NK-92 (cell line): Measurements from ENCODE around the gene NINL.
"Not testable (repeated sequence)": the region's sequence is repeated elsewhere in the genome, so short reads cannot be mapped to it uniquely, and the experiment has no call there.

Experiments
- DNase-seq: peaks from one replicate; lab custom pipeline; 2025; ENCODE audit not compliant: unreplicated experiment; lab: John Stamatoyannopoulos, UW

The NINL gene

GRCh38 chr20:25503936-25504335 is 81.4 kb downstream of the NINL start:
- no peak for DNase-seq

DNA sequence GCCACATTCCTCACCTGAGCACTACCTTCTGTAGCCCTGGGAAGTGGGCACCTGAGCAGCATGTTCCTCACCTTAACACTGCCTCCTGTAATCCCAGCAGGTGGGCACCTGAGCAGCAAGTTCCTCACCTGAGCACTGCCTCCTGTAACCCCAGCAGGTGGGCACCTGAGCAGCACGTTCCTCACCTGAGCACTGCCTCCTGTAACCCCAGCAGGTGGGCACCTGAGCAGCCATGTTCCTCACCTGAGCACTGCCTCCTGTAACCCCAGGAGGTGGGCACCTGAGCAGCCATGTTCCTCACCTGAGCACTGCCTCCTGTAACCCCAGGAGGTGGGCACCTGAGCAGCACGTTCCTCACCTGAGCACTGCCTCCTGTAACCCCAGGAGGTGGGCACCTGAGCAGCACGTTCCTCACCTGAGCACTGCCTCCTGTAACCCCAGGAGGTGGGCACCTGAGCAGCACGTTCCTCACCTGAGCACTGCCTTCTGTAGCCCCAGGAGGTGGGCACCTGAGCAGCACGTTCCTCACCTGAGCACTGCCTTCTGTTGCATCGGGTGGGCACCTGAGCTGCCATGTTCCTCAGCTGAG is 82.2 kb downstream of the NINL start:
- not testable (repeated sequence) for DNase-seq

DNA sequence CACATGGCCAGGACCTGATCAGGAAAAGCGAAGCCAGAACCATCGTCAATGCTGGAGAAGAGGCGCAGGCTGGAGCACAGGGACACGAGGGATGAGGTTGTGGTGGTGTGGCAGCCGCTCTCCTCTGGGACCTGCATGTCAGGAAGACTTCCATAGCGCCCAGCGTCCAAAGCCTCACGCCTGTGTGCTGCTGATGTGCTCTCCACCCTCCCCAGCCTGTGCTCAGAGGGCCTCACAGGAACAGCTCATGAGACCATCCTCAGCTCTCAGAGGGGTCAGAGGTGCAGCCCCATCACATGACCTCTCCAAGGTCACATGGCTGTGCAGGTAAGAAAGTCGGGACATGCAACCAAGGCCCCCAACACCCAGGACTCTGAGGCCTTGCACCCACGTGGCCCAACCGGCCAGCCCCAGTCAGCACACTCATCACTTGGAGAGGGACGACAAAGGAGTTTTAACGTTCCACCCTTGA is 84.4 kb downstream of the NINL start:
- no peak for DNase-seq

DNA sequence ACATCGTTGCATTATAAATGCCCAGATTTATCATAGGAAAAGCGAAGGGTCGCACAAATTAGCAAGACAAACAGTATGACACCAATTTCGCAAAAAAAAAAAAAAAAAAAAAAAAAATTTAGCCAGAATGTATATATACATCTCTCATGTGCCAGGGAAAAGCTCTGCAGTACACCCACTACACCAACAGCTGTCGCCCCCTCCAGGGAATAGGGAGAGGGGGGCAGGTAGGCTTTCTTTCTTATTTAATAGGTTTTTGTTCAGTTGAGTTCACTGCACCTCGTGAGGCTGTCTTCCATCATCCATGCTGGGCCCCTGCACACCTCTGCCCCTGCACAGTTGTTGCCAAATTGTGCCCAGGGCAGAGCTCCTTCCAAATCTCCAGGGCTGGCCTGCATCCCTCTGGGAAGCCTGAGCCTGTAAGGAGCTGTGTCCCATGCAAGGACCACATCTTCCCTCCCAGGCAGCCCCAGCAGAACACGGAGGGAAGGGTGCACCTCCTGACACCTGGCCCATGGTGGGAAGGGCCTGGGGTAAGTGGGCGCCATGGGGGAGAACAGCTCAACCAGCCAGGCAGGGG is 85.4 kb downstream of the NINL start:
- no peak for DNase-seq

- no peak for DNase-seq
Observed at GRCh38 chr20:25499031-25499430, 86.3 kb downstream of the NINL start.

DNA sequence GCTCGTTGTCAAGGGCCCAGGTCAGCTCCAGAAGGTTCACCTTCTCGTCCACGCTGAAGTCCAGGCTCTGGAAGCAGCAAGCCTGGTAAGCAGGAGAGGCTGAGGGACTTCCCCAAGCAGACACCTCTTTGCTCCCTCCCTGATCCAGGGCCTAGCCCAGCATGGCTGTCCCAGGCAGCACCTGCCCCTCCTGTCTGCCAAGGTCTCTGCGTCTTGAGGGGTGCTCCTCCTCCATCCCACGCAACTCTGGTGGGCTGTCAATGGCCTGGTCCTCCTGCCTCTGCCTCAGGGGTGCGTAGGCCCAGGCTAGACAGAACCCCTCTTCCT is 87.1 kb downstream of the NINL start:
- DNase-seq: no peak

DNA sequence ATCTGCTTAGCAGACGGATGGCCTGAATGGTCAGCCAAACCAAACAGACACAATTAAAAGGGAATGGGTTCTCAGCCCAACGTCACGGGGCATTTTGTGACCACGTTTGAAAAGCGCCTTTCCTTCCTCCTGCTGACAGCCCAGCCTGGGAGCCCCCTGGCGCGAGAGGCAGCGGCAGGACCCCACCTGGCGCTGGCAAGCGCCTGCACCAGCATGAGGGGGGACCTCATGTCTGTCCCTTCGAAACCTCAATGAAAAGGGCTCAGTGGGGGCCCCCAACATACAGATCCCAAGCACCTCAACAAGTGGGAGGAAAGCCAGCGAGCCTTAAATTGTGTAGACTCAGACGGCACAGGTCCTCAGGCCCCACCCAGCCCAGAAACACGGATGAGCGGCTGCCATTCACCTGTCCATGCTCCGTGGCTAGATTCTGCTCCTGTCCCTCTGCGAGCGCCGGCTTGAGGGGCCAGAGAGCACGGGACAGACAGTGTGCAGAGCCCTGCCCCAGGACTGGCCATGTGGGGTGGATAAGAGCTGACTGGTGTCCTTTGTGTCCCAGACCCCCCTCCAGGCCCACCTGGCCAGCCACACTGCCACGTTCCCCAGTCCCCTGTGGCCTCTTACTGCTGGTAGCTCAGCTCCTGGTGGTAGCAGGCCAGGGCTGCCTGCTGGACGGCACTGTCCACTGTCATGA is 87.6 kb downstream of the NINL start:
- no peak for DNase-seq

GRCh38 chr20:25496968-25497401 is 88.3 kb downstream of the NINL start:
- DNase-seq: no peak

- no peak for DNase-seq
Observed at GRCh38 chr20:25496165-25496967, 89.0 kb downstream of the NINL start.

- no peak for DNase-seq
Observed at GRCh38 chr20:25495189-25495824, 90.0 kb downstream of the NINL start.

DNA sequence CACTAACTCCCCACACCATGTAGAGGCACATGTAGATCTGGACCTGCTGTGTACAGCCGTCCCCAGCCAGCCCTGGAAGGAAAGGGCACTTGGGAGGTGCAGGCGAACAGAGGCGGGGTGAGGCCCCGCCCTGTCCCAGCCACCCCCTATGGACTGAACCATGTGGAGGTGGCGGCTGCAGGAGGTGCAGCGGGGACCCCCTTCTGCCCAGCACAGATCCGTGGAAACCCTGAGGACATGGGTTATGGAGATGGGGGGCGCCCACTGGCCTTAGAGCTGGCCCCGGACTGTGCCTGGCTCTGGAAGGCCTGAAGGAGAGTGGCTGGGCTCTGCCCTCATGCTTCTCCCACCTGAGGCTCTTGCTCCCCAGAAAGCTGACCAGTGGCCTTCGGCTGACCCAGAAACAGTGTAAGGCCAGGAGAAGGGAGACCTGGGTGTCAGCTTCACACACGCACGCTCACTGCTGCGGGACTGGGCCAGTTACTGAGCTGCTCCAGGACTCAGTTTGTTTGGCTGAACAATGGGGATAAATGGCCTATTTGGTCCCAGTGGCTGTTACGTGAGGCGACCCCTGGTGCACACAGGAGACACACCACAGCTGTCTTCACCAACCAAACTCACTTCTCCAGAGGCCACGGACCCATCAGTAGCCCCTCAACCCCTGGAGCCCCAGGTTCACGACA is 90.7 kb downstream of the NINL start:
- no peak for DNase-seq

GRCh38 chr20:25493748-25494505 is 91.4 kb downstream of the NINL start:
- no peak for DNase-seq

GRCh38 chr20:25493137-25493536 is 92.2 kb downstream of the NINL start:
- DNase-seq: no peak

- DNase-seq: no peak
Observed at GRCh38 chr20:25491446-25492038, 93.8 kb downstream of the NINL start.

DNA sequence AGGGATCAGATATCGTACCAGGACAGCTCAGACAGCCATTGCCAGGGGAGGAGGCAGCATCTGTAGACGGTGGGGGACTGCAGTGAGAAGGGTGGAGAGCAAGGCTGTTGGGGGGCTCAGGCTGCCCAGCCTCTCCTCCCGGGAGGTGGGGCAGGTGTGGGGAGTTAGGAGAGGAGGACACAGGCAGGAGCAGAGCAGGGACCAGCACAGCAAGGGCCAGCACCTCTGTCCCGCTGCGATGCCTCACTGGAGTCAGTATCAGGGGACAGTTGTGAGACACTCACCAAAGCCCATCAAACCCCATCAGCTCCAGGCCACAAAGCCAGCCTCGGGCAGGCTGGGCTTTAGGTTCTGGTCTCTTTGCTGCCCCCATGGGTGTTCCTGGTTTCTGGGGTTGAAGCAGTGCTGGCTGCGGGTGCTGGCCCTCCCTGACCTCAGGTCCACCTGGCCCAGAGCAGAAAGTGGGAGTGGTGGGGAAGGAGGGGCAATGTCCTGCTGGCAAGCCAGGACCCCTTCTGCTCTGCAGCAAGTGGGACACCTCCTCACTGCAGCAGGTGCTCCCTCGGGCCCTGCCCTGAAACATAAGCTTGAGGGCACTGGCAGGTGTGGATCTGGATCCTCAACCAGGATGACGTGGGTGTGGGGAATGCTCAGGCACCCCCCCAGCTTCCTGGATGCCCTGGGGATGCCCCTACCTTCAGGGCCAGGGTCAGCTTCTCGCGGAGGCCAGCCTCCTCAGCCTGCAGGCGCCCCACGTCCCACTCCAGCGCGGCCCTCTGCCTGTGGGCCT is 94.5 kb downstream of the NINL start:
- no peak for DNase-seq

DNA sequence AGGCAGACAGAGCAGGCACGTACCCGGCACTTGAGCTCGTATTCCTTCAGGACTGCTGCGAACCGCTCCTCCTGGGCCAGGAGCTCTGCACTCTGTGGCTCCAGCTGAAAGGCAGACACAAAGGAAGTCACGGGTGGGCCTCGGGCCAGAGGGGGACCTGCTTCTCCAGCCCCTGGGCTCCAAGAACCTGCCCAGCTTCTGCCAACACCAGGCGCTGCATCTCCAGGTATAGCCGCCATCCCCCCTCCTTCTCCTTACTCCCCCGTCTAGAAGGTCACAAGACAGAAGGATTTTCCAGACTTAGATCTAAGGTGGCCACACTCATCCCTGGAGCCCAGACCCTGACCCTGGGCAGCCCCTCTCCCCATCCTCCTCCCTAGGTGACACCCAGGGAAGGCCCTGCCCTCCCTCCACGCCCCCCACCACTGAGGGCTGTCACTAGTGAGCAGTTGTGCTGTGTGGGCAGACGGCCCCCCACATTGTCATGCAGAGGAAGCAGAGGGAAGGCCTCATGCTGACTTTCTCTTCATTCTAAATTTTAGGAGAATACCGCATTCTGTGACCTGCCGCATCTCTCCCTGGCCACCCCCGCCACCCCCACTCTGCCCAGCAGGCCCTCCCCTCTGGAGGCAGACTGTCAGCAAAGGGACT is 96.0 kb downstream of the NINL start:
- DNase-seq: no peak

- DNase-seq: no peak
Observed at GRCh38 chr20:25487975-25488374, 97.4 kb downstream of the NINL start.

GRCh38 chr20:25487306-25487705 is 98.0 kb downstream of the NINL start:
- no peak for DNase-seq
